ENCODE results near the gene HIBADH.
"Not testable (repeated sequence)": the region's sequence is repeated elsewhere in the genome, so short reads cannot be mapped to it uniquely, and the experiment has no call there.

The HIBADH gene

DNA sequence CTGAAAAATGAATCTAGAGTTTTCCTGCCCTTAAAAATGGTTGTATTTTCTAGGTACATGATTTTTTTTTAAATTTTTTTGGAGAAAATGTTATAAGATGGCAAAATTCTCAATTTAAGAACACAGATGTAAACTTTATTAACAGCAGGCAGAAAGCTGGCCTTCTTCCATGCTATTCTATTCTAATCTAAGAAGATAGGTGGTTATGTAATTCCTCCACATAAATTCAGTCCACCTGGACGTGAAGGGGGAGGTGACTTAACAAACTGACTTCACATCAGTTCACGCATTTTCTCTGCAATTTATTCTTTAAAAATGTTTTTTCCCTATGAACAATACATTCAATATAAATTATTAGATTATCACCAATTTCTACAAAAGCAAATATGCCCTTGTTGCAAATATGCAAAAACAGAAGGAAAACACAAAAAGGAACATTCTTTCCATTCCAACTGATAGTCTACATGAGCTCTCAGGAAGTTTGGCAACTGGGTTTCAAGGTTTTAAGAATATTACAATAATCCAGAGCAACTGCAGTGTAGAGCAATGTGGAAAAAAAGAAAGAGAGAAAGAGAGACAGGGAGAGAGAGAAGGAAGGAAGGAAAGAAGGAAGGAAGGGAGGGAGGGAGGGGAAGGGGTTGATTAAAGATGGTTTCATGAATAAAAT, 76.8 kb downstream of the HIBADH start:
- Histone ChIP-seq H3K36me3 (ENCODE audit: insufficient read depth, low read length) (no peaks in the 10 kb centered on the region), H3K9ac (ENCODE audit: low read depth, low read length) (no peak overlapping the region), H3K4me1 (ENCODE audit: insufficient read depth, low read length) (no peaks in the 10 kb centered on the region; the same call in 1 of the 2 replicates), H3K9me3 (ENCODE audit: control insufficient read depth, insufficient read depth, low read length) (no peaks in the 10 kb centered on the region)

DNA sequence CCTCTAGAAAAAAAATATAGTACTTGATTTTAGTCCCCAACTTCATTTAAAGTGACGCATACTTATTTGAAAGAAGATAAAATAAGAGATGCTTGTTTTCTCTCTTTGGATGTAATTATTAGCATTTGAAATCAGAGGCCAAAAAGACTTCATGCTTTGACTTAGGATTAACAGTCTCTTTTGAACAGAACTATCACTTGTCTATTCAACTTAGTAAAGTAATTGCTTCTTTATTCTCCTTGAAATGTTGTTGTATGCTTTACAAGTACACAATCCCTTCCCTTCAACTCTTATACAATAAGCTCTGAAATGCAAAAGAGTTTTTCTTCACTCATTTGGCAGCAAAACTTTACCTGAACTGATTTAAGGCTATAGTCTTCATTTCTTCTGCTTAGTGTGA, 80.8 kb downstream of the HIBADH start:
- no peaks in the 10 kb centered on the region; the same call in 1 of the 2 replicates for H3K4me1 ChIP-seq (ENCODE audit: insufficient read depth, low read length)
- no peak overlapping the region for H3K9ac ChIP-seq (ENCODE audit: low read depth, low read length)

DNA sequence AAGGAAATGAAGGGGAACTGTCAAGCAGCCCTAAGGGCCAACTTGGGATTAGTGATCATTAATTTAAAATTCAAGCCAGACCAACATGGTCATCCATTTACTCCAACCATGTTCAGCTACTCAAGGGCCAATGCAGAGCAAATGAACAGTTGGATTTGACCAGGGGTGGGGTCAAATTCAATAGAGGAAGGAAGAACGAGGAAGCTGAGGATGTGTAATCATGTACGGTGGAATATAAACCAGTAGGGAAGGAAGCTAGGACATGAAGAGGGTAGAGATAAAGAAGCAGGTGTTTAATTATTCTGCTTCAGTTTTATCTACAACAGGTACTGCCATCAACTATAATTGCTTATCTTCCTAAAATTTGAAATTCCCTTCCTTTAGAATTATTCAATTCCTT, 81.6 kb downstream of the HIBADH start:
- no peak overlapping the region for H3K9ac ChIP-seq (ENCODE audit: low read depth, low read length)
- no peaks in the 10 kb centered on the region for H3K9me3 ChIP-seq (ENCODE audit: control insufficient read depth, insufficient read depth, low read length)
- H3K4me1 ChIP-seq (ENCODE audit: insufficient read depth, low read length): no peaks in the 10 kb centered on the region; the same call in 1 of the 2 replicates
- H3K36me3 ChIP-seq (ENCODE audit: insufficient read depth, low read length): no peaks in the 10 kb centered on the region

More for the DNA sequence above, 80.8 kb downstream of the HIBADH start:
- H3K36me3 ChIP-seq (ENCODE audit: insufficient read depth, low read length): no peaks in the 10 kb centered on the region
- H3K9me3 ChIP-seq (ENCODE audit: control insufficient read depth, insufficient read depth, low read length): no peaks in the 10 kb centered on the region

DNA sequence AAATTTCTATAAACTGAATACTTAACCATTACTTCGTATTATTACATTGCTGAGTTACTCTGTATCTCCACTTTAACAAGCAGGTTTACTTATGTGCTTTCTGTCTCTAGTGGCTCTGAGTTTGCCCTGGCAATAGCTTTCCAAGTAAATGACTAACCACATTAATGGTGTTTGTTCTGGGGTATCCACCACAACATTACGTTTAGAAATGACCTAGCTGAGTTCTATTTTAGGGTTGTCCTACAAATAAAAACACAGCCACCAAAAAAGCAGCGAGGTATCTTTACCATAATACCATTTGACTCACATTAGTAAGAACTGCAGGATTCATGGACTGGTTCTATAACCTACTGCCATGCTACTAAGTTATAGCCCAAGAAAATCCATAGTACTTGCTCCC, 83.1 kb downstream of the HIBADH start:
- Histone ChIP-seq H3K4me1 (ENCODE audit: insufficient read depth, low read length) (no peaks in the 10 kb centered on the region; the same call in 1 of the 2 replicates), H3K36me3 (ENCODE audit: insufficient read depth, low read length) (no peaks in the 10 kb centered on the region), H3K9me3 (ENCODE audit: control insufficient read depth, insufficient read depth, low read length) (no peaks in the 10 kb centered on the region), H3K9ac (ENCODE audit: low read depth, low read length) (no peak overlapping the region)

DNA sequence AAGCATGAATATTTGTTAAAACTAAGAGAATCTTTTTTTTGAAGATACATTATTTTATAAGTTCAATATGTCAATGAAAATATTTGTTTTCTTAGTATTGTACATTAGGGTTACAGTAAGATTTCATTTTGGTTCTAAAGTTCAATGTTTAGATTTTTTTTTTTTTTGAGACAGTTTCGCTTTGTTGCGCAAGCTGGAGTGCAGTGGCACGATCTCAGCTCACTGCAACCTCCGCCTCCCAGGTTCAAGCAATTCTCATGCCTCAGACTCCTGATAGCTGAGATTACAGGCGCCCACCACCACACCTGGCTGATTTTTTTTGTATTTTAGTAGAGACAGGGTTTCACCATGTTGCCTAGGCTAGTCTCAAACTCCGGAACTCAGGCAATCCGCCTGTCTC, 84.5 kb downstream of the HIBADH start:
- not testable (repeated sequence) for H3K36me3 ChIP-seq (ENCODE audit: insufficient read depth, low read length); H3K4me1 ChIP-seq (ENCODE audit: insufficient read depth, low read length); H3K9me3 ChIP-seq (ENCODE audit: control insufficient read depth, insufficient read depth, low read length); H3K9ac ChIP-seq (ENCODE audit: low read depth, low read length)

DNA sequence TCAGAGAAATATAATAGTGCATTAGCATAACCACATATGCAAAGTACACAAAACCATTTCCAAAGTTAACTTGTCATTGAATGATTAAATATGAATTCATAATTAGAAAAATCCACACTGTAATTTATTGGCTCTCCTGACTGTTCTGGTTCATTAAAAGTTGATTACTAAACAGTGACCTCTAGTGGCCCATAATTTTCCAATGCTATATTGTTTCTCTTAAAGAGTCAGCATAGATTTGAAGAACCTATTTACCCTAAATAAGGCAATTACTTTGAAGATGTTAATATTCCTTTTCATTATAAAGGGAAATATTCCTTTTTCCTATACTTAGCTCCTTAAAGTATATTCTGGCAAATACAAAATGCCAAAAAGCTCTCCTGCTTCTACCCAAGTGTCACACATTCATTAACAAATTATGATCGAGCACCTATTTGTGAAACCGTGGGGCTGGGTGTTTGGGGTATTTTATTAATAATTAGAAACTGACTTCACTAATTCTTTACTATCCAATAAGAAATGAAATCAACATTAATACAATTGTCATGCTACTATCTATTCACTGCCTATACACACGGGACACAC, 86.2 kb downstream of the HIBADH start:
- no peak overlapping the region for H3K9ac ChIP-seq (ENCODE audit: low read depth, low read length)
- no peaks in the 10 kb centered on the region for H3K36me3 ChIP-seq (ENCODE audit: insufficient read depth, low read length)
- no peaks in the 10 kb centered on the region for H3K9me3 ChIP-seq (ENCODE audit: control insufficient read depth, insufficient read depth, low read length)
- no peaks in the 10 kb centered on the region; the same call in 1 of the 2 replicates for H3K4me1 ChIP-seq (ENCODE audit: insufficient read depth, low read length)

DNA sequence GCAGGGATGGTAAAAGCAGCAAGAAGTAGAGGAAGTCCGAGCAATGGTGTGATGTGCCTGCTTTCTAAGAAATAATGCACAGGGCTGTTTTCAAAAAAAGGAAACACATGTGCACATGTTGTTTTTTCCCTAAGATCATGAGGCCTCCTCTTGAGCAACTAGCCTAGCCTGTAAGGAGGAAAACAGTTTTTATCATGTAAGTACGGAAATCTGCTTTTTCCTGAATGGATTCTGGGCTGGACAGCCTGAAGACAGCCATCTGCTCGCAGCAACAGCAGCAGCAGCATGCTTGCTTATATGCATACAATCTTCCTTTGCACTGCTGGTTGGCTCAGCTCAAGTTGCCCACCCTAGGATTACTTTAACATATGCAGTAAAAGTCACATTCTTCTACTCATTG, 87.1 kb downstream of the HIBADH start:
- Histone ChIP-seq H3K36me3 (ENCODE audit: insufficient read depth, low read length) (no peaks in the 10 kb centered on the region), H3K9me3 (ENCODE audit: control insufficient read depth, insufficient read depth, low read length) (no peaks in the 10 kb centered on the region), H3K9ac (ENCODE audit: low read depth, low read length) (no peak overlapping the region), H3K4me1 (ENCODE audit: insufficient read depth, low read length) (no peaks in the 10 kb centered on the region; the same call in 1 of the 2 replicates)

DNA sequence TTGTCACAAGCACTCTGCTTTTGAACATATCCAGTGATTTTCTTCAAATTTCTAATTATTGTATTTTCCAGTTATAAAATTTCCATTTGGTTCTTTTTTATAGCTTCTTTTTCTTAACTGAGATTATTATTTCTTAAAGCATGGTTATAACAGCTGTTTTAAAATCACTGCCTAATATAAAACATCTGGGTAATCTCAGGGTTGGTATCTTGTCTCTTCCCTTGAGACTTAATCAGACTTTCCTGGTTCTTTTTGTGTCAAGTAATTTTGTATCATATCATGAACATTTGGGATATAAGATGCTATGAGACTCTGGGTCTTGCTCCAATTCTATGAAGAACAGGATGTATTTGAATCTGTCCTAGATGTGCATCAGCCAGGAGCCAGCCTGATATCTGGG, 93.6 kb downstream of the HIBADH start:
- no peaks in the 10 kb centered on the region for H3K36me3 ChIP-seq (ENCODE audit: insufficient read depth, low read length)
- H3K4me1 ChIP-seq (ENCODE audit: insufficient read depth, low read length): peaks cover 3% of the 10 kb centered on the region; the same call in 1 of the 2 replicates
- H3K9me3 ChIP-seq (ENCODE audit: control insufficient read depth, insufficient read depth, low read length): no peaks in the 10 kb centered on the region
- H3K9ac ChIP-seq (ENCODE audit: low read depth, low read length): no peak overlapping the region

DNA sequence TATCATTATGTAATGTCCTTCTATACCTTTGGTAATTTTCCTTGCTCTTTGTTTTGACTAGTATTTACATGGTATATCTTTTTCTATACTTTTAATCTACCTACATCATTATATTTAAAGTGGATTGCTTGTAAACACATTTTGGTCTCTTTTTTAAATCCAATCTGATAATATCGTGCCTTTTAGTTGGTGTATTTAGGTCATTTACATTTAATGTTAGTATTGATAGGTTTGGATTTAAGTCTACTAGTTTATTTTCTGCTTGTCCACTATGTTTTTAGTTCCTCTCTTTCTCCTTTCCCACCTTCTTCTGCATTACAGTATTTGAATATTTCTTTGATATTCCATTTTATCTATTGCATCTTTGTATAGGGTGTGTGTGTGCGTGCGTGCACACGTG, 95.4 kb downstream of the HIBADH start:
- H3K4me1 ChIP-seq (ENCODE audit: insufficient read depth, low read length): peaks cover 3% of the 10 kb centered on the region; the same call in 1 of the 2 replicates
- no peaks in the 10 kb centered on the region for H3K36me3 ChIP-seq (ENCODE audit: insufficient read depth, low read length)
- no peaks in the 10 kb centered on the region; the same call in 1 of the 2 replicates for H3K9me3 ChIP-seq (ENCODE audit: control insufficient read depth, insufficient read depth, low read length)
- no peak overlapping the region for H3K9ac ChIP-seq (ENCODE audit: low read depth, low read length)

DNA sequence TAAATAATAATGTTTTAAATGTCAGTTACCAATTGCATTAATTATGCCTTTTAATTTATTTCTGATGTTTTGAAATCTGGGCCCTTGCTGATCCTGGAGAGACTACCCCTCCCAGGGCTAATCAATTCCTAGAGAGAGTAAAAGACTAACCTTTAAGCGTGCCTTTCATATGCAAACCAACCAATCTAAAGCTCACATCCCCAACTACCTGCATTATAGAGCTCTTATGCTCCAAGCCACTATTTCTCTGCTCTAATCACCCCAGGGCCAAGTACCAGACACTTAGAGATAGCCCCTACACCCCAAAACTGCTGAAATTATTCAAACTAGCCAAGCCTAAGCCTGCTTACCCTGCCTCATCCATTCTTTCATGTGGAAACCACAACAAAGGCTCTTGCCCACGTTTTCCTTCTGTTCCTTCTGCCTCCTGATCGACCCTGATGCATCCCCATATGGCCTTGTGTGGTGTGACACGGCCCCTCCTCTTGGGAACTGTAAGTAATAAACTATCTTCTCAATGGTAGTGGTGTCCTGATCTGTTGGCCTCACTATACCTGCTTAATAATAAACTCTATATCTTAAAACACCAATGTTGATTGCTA, 97.7 kb downstream of the HIBADH start:
- Histone ChIP-seq H3K9me3 (ENCODE audit: control insufficient read depth, insufficient read depth, low read length) (no peaks in the 10 kb centered on the region; the same call in 1 of the 2 replicates), H3K36me3 (ENCODE audit: insufficient read depth, low read length) (no peaks in the 10 kb centered on the region), H3K9ac (ENCODE audit: low read depth, low read length) (no peak overlapping the region), H3K4me1 (ENCODE audit: insufficient read depth, low read length) (peaks cover 3% of the 10 kb centered on the region; the same call in 1 of the 2 replicates)

DNA sequence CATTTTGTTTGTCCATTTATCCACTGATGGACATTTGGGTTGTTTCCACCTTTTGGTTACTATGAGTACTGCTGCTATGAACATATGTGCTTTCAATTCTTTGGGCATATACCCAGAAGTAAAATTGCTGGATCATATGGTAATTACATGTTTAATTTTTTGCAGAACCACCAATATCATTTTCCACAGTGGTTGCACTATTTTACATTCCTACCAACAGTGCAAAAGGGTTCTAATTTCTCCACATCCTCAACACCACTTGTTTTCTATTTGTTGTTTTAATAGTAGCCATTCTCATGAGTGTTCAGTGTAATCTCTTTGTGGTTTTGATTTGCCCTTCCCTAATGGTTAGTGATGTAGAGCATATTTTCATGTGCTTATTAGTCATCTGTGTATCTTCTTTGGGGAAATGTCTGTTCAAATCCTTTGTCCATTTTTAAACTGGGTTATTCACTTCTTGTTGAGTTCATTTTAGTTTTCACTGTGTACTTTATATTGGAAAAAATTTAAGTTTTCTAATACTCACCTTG, 101.9 kb downstream of the HIBADH start:
- Histone ChIP-seq H3K9ac (ENCODE audit: low read depth, low read length) (no peak overlapping the region), H3K9me3 (ENCODE audit: control insufficient read depth, insufficient read depth, low read length) (no peaks in the 10 kb centered on the region; the same call in 1 of the 2 replicates), H3K36me3 (ENCODE audit: insufficient read depth, low read length) (no peaks in the 10 kb centered on the region), H3K4me1 (ENCODE audit: insufficient read depth, low read length) (peaks cover 3% of the 10 kb centered on the region; the same call in 1 of the 2 replicates)

DNA sequence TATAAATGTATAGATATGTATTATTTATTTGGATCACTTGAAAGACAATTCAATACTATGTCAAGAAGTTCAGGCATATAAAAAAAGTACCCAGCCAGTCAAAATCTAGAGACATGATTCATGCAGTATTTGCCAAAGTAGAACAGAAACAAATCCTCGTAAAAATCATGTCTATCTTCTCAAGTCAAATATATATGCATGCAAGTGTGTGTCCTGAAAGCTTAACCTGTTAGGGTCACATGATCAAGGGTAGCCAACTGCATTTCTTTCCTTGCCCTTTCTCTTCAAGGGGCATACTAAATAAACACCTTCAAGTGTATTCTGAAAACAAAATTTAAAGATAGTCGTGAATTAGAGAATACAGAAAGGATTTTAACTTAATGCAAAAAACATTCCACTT, 107.0 kb downstream of the HIBADH start:
- Histone ChIP-seq H3K4me1 (ENCODE audit: insufficient read depth, low read length) (peaks cover 11% of the 10 kb centered on the region; the same call in 1 of the 2 replicates), H3K9ac (ENCODE audit: low read depth, low read length) (no peak overlapping the region), H3K36me3 (ENCODE audit: insufficient read depth, low read length) (no peaks in the 10 kb centered on the region), H3K9me3 (ENCODE audit: control insufficient read depth, insufficient read depth, low read length) (no peaks in the 10 kb centered on the region)

DNA sequence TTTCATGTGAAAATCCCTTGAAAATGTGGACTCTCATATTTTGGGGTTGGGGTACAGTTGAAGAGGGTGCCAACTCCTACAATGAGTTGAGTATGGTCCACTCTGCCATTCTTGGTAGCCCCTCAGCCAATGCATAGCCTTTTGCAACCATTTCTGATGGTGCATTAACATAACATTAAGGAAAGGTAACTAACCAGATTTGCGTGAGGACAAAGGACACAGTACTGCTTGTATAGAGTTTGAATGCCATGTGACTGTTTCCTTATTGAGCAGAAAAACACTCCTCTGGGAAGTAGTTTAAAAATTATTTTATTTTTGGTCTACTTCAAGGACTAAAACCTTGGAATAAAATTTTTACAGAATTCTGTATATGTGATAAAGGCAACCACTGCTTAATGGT, 107.9 kb downstream of the HIBADH start:
- Histone ChIP-seq H3K4me1 (ENCODE audit: insufficient read depth, low read length) (peaks cover 11% of the 10 kb centered on the region; the same call in 1 of the 2 replicates), H3K9ac (ENCODE audit: low read depth, low read length) (no peak overlapping the region), H3K9me3 (ENCODE audit: control insufficient read depth, insufficient read depth, low read length) (no peaks in the 10 kb centered on the region), H3K36me3 (ENCODE audit: insufficient read depth, low read length) (no peaks in the 10 kb centered on the region)

DNA sequence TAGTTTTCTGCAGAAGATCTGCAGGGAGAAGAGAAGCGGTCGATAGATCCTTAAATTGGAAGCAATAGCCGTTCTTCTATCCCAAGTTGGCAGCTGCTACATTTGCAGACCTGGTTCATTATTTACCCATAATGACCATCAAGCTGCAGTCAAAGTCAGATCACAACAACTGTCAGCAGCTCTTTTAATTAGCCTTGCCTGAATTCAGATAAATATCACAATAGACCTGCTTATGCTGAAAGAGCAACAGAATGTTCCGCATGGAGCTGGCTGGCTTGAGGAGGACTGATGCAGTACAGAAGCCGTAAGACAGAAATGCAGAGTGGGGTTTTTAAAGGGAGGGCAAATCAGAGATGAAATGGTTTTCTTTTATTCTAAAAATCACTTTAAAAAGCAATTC, 109.4 kb downstream of the HIBADH start:
- Histone ChIP-seq H3K4me1 (ENCODE audit: insufficient read depth, low read length) (peaks cover 14% of the 10 kb centered on the region; the same call in 1 of the 2 replicates), H3K36me3 (ENCODE audit: insufficient read depth, low read length) (no peaks in the 10 kb centered on the region), H3K9ac (ENCODE audit: low read depth, low read length) (no peak overlapping the region), H3K9me3 (ENCODE audit: control insufficient read depth, insufficient read depth, low read length) (no peaks in the 10 kb centered on the region)
